Measurements from ENCODE around the gene SPTAN1. TPM values are rescaled to one million over a fixed set of nuclear protein-coding genes. Genes with fewer than 3 reads are reported as not detected.

SPTAN1 gene
- total and polyA plus RNA-seq, 2 experiments from 2014 or later, result 108 to 195 TPM

DNA sequence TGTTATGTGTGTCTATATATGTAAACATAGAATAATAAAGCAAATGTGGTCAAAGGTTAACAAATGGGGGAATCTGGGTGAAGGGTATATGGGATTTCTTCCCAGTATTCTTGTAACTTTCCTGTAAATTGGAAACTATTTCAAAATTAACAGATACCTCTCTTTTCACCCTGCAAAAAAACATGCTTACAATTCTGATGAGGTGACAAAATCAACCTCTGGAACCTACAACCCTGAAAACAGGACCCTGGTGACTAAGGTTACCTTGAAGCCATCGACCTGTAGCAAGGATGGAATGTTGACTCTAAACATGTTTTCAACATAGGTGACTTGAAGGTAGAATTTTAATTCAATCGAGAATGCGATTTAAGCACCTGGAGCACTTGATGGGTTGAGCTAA is 5.9 kb upstream of the SPTAN1 start:
- Mint-ChIP-seq H3K4me1 (peaks cover 9% of the 10 kb centered on the region), H3K9me3 (no peaks in the 10 kb centered on the region), H3K27ac (no peak overlapping the region), H3K27me3 (ENCODE audit: insufficient read depth, low read depth, poor library complexity) (peaks cover 4% of the 10 kb centered on the region), H3K4me3 (no peak overlapping the region), H3K36me3 (ENCODE audit: low read depth) (no peaks in the 10 kb centered on the region)
- H3K4me1 ChIP-seq (ENCODE audit: insufficient read depth), result peaks cover 14% of the 10 kb centered on the region
- TF ChIP-seq, protein P1, sequence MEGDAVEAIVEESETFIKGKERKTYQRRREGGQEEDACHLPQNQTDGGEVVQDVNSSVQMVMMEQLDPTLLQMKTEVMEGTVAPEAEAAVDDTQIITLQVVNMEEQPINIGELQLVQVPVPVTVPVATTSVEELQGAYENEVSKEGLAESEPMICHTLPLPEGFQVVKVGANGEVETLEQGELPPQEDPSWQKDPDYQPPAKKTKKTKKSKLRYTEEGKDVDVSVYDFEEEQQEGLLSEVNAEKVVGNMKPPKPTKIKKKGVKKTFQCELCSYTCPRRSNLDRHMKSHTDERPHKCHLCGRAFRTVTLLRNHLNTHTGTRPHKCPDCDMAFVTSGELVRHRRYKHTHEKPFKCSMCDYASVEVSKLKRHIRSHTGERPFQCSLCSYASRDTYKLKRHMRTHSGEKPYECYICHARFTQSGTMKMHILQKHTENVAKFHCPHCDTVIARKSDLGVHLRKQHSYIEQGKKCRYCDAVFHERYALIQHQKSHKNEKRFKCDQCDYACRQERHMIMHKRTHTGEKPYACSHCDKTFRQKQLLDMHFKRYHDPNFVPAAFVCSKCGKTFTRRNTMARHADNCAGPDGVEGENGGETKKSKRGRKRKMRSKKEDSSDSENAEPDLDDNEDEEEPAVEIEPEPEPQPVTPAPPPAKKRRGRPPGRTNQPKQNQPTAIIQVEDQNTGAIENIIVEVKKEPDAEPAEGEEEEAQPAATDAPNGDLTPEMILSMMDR (conservative IDR thresholded peaks at IDR 0.05; ENCODE audit: low read depth in 2 of 2), result no peak
- TF ChIP-seq, protein P2, sequence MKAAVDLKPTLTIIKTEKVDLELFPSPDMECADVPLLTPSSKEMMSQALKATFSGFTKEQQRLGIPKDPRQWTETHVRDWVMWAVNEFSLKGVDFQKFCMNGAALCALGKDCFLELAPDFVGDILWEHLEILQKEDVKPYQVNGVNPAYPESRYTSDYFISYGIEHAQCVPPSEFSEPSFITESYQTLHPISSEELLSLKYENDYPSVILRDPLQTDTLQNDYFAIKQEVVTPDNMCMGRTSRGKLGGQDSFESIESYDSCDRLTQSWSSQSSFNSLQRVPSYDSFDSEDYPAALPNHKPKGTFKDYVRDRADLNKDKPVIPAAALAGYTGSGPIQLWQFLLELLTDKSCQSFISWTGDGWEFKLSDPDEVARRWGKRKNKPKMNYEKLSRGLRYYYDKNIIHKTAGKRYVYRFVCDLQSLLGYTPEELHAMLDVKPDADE (IDR thresholded peaks at IDR 0.05), result no peak
- no peak for TF ChIP-seq POLR2AphosphoS5 (IDR thresholded peaks at IDR 0.05; ENCODE audit: low read depth)
- TF ChIP-seq EZH2phosphoT487 (IDR thresholded peaks at IDR 0.05; ENCODE audit: unreplicated experiment), result no peak
- TF ChIP-seq CREB1 (CRISPR knock-in tag; IDR thresholded peaks at IDR 0.05; ENCODE audit: low read depth), result no peak
- TF ChIP-seq EZH2 (IDR thresholded peaks at IDR 0.05; ENCODE audit: low read depth, unreplicated experiment), result no peak
- no peak for TF ChIP-seq ZNF331 (CRISPR knock-in tag; IDR thresholded peaks at IDR 0.05; ENCODE audit: low read depth)
- TF ChIP-seq NANOG (IDR thresholded peaks at IDR 0.05; ENCODE audit: borderline replicate concordance), result no peak
- TF ChIP-seq, protein P3, sequence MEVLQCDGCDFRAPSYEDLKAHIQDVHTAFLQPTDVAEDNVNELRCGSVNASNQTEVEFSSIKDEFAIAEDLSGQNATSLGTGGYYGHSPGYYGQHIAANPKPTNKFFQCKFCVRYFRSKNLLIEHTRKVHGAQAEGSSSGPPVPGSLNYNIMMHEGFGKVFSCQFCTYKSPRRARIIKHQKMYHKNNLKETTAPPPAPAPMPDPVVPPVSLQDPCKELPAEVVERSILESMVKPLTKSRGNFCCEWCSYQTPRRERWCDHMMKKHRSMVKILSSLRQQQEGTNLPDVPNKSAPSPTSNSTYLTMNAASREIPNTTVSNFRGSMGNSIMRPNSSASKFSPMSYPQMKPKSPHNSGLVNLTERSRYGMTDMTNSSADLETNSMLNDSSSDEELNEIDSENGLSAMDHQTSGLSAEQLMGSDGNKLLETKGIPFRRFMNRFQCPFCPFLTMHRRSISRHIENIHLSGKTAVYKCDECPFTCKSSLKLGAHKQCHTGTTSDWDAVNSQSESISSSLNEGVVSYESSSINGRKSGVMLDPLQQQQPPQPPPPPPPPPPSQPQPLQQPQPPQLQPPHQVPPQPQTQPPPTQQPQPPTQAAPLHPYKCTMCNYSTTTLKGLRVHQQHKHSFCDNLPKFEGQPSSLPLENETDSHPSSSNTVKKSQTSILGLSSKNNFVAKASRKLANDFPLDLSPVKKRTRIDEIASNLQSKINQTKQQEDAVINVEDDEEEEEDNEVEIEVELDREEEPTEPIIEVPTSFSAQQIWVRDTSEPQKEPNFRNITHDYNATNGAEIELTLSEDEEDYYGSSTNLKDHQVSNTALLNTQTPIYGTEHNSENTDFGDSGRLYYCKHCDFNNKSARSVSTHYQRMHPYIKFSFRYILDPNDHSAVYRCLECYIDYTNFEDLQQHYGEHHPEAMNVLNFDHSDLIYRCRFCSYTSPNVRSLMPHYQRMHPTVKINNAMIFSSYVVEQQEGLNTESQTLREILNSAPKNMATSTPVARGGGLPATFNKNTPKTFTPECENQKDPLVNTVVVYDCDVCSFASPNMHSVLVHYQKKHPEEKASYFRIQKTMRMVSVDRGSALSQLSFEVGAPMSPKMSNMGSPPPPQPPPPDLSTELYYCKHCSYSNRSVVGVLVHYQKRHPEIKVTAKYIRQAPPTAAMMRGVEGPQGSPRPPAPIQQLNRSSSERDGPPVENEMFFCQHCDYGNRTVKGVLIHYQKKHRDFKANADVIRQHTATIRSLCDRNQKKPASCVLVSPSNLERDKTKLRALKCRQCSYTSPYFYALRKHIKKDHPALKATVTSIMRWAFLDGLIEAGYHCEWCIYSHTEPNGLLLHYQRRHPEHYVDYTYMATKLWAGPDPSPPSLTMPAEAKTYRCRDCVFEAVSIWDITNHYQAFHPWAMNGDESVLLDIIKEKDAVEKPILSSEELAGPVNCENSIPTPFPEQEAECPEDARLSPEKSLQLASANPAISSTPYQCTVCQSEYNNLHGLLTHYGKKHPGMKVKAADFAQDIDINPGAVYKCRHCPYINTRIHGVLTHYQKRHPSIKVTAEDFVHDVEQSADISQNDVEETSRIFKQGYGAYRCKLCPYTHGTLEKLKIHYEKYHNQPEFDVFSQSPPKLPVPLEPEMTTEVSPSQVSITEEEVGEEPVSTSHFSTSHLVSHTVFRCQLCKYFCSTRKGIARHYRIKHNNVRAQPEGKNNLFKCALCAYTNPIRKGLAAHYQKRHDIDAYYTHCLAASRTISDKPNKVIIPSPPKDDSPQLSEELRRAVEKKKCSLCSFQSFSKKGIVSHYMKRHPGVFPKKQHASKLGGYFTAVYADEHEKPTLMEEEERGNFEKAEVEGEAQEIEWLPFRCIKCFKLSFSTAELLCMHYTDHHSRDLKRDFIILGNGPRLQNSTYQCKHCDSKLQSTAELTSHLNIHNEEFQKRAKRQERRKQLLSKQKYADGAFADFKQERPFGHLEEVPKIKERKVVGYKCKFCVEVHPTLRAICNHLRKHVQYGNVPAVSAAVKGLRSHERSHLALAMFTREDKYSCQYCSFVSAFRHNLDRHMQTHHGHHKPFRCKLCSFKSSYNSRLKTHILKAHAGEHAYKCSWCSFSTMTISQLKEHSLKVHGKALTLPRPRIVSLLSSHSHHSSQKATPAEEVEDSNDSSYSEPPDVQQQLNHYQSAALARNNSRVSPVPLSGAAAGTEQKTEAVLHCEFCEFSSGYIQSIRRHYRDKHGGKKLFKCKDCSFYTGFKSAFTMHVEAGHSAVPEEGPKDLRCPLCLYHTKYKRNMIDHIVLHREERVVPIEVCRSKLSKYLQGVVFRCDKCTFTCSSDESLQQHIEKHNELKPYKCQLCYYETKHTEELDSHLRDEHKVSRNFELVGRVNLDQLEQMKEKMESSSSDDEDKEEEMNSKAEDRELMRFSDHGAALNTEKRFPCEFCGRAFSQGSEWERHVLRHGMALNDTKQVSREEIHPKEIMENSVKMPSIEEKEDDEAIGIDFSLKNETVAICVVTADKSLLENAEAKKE (CRISPR knock-in tag; IDR thresholded peaks at IDR 0.05), result no peak
- TF ChIP-seq JUNB (IDR thresholded peaks at IDR 0.05; ENCODE audit: unreplicated experiment), result no peak
- DNase-seq (ENCODE audit: low spot score) (no peak), ATAC-seq (no peak)
- H3K4me2 ChIP-seq, result no peak overlapping the region
- no peaks in the 10 kb centered on the region for H3K9me2 ChIP-seq (ENCODE audit: insufficient read depth)
- H3F3A ChIP-seq (replicated peaks; ENCODE audit: low read depth), result peaks cover 6% of the 10 kb centered on the region
- no peak overlapping the region for H3K27ac ChIP-seq (ENCODE audit: low read depth)
- H3K4me3 ChIP-seq, result no peak overlapping the region
- H3K79me2 ChIP-seq (replicated peaks; ENCODE audit: insufficient read depth), result no peaks in the 10 kb centered on the region
- peaks cover 12% of the 10 kb centered on the region; the same call in 1 of the 2 replicates for H3K27me3 ChIP-seq (ENCODE audit: insufficient read depth)
- H3K36me3 ChIP-seq (ENCODE audit: insufficient read depth), result no peaks in the 10 kb centered on the region
- no peak overlapping the region for H2AFZ ChIP-seq
- H4K20me1 ChIP-seq (replicated peaks; ENCODE audit: insufficient read depth), result no peaks in the 10 kb centered on the region; the same call in 1 of the 2 replicates
